Measurements from ENCODE around the gene PIK3C2B. TPM values are rescaled to one million over a fixed set of nuclear protein-coding genes. Genes with fewer than 3 reads are reported as not detected.

PIK3C2B gene
- total and polyA plus RNA-seq, 2 donors (not counting 1 experiment from before 2014, with no cell fraction given): 90.3 to 142 TPM

DNA sequence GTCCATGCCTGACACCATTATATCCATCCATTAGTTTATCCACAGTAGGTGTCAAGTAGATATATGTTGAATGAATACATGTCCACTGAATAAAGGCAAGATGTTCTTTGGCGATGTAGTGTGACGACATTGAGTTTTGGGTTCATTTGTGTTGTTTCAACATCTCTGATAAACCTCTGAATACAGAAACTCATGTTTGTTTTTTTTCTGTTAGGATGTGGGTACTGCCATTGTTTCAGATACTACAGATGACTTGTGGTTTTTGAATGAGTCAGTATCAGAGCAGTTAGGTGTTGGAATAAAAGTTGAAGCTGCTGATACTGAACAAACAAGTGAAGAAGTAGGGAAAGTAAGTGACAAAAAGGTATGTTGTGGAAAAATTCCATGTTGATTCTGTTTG is 49.7 kb upstream of the PIK3C2B start:
- peak overlapping the region in 1 of 2 donors; percentile 72 for H3K27ac ChIP-seq (ENCODE audit: low read length in 2 of 2)
- no peaks in the 10 kb centered on the region for H3K27me3 ChIP-seq (replicated peaks in 1 of 4; ENCODE audit: control extremely low read depth in 1 of 4, control insufficient read depth in 3 of 4, insufficient read depth in 4 of 4, low read length in 3 of 4)
- H3K36me3 ChIP-seq (replicated peaks in 1 of 2; ENCODE audit: control extremely low read depth in 1 of 2, control insufficient read depth in 1 of 2, extremely low read depth in 1 of 2, insufficient read depth in 2 of 2, low read length in 1 of 2): peaks cover 44 to 94% of the 10 kb centered on the region in 2 experiments
- peaks cover 4 to 6% of the 10 kb centered on the region in 2 donors for H3K4me1 ChIP-seq (ENCODE audit: control insufficient read depth in 2 of 2, insufficient read depth in 2 of 2, low read length in 2 of 2)
- Mint-ChIP-seq H3K4me3 (no peak overlapping the region), H3K27me3 (no peaks in the 10 kb centered on the region), H3K9me3 (ENCODE audit: insufficient read depth) (no peaks in the 10 kb centered on the region), H3K4me1 (peaks cover 24% of the 10 kb centered on the region), H3K27ac (peak overlapping the region; percentile 32)
- no peak overlapping the region for H3K4me3 ChIP-seq (ENCODE audit: control extremely low read depth in 1 of 5, extremely low read depth in 1 of 5, insufficient read depth in 1 of 5, low read depth in 2 of 5, low read length in 4 of 5)
- TF ChIP-seq EZH2 (IDR thresholded peaks at IDR 0.05; ENCODE audit: borderline replicate concordance, insufficient read depth, low read depth, low read length, poor library complexity, severe bottlenecking): no peak
- TF ChIP-seq, protein P1, sequence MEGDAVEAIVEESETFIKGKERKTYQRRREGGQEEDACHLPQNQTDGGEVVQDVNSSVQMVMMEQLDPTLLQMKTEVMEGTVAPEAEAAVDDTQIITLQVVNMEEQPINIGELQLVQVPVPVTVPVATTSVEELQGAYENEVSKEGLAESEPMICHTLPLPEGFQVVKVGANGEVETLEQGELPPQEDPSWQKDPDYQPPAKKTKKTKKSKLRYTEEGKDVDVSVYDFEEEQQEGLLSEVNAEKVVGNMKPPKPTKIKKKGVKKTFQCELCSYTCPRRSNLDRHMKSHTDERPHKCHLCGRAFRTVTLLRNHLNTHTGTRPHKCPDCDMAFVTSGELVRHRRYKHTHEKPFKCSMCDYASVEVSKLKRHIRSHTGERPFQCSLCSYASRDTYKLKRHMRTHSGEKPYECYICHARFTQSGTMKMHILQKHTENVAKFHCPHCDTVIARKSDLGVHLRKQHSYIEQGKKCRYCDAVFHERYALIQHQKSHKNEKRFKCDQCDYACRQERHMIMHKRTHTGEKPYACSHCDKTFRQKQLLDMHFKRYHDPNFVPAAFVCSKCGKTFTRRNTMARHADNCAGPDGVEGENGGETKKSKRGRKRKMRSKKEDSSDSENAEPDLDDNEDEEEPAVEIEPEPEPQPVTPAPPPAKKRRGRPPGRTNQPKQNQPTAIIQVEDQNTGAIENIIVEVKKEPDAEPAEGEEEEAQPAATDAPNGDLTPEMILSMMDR (IDR thresholded peaks at IDR 0.05): no peak
- ChIA-PET POLR2A (interaction anchor here (0.7 kb wide), 1 partner anchor 133 kb away, joined by 3 read pairs; no protein-coding TSS in a partner anchor), CTCF (interaction anchor here (0.7 to 3.1 kb wide), 4 partner anchors 38 to 263 kb away, joined by 3 to 12 read pairs (median 10); no protein-coding TSS in a partner anchor)
- ATAC-seq (ENCODE audit: low read depth): no peak
- H4K20me1 ChIP-seq (ENCODE audit: control insufficient read depth, insufficient read depth, low read length, poor library complexity, severe bottlenecking): peaks cover 52% of the 10 kb centered on the region
- no peak overlapping the region for H3K4me2 ChIP-seq (replicated peaks; ENCODE audit: low read depth, low read length, poor library complexity, severe bottlenecking)
- 80% methylated on average over 1 of the region's 2 CpGs for WGBS (ENCODE audit: insufficient coverage)
- DNase-seq: no peak
- intact Hi-C loops (cut with micrococcal nuclease): no loop called here
- no peak overlapping the region for H3K9ac ChIP-seq (ENCODE audit: low read length)
- H3K9me3 ChIP-seq (ENCODE audit: control extremely low read depth in 1 of 3, control insufficient read depth in 2 of 3, insufficient read depth in 1 of 3, low read length in 2 of 3): peaks cover 0 to 2% (median 0%) of the 10 kb centered on the region in 3 donors
- H2AFZ ChIP-seq (ENCODE audit: insufficient read depth, low read depth, low read length, poor library complexity, severe bottlenecking): no peak overlapping the region
- peaks cover 51% of the 10 kb centered on the region for H3K79me2 ChIP-seq (ENCODE audit: control insufficient read depth, insufficient read depth, low read length)

DNA sequence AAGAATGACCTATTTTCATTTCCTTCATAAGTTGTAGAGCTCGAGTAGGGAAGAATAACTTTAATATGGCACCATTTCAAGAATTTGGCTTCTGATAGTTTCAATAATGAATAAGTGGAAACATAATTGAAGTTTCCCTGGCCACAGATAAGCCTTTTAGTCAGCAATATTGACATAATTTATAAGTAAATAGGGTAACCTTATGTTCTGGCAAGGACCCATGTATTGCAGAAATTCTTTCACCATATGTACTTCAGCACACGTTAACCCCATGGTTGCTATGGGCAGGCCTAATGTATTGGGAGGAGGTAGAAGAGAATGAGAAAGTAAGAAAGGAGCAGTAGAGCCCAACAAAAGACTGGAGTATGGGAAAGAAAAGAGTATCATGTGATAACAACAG is 47.0 kb upstream of the PIK3C2B start:
- no peak overlapping the region for H3K27ac Mint-ChIP-seq
- ATAC-seq (ENCODE audit: low read depth) (no peak), DNase-seq (no peak)
- H3K4me1 ChIP-seq (ENCODE audit: control insufficient read depth in 2 of 2, insufficient read depth in 2 of 2, low read length in 2 of 2): peaks cover 4 to 6% of the 10 kb centered on the region in 2 donors
- TF ChIP-seq, protein P1 (IDR thresholded peaks at IDR 0.05): no peak
- no peak for TF ChIP-seq EZH2 (IDR thresholded peaks at IDR 0.05; ENCODE audit: borderline replicate concordance, insufficient read depth, low read depth, low read length, poor library complexity, severe bottlenecking)
- H3K4me3 ChIP-seq (ENCODE audit: control extremely low read depth in 1 of 5, extremely low read depth in 1 of 5, insufficient read depth in 1 of 5, low read depth in 2 of 5, low read length in 4 of 5): no peak overlapping the region
- WGBS (ENCODE audit: insufficient coverage): no CpG with 5 or more reads among the region's 2 CpGs
- H3K27me3 Mint-ChIP-seq: no peaks in the 10 kb centered on the region
- peaks cover 24% of the 10 kb centered on the region for H3K4me1 Mint-ChIP-seq
- peaks cover 67% of the 10 kb centered on the region for H3K79me2 ChIP-seq (ENCODE audit: control insufficient read depth, insufficient read depth, low read length)
- intact Hi-C loops (cut with micrococcal nuclease): no loop called here
- CTCF ChIA-PET: no interaction called here
- H3K27ac ChIP-seq (ENCODE audit: low read length in 2 of 2): no peak overlapping the region
- H3K36me3 ChIP-seq (replicated peaks in 1 of 2; ENCODE audit: control extremely low read depth in 1 of 2, control insufficient read depth in 1 of 2, extremely low read depth in 1 of 2, insufficient read depth in 2 of 2, low read length in 1 of 2): peaks cover 48 to 93% of the 10 kb centered on the region in 2 experiments
- no peak overlapping the region for H3K4me2 ChIP-seq (replicated peaks; ENCODE audit: low read depth, low read length, poor library complexity, severe bottlenecking)
- no peaks in the 10 kb centered on the region for H3K27me3 ChIP-seq (replicated peaks in 1 of 4; ENCODE audit: control extremely low read depth in 1 of 4, control insufficient read depth in 3 of 4, insufficient read depth in 4 of 4, low read length in 3 of 4)
- H3K9ac ChIP-seq (ENCODE audit: low read length): no peak overlapping the region
- H2AFZ ChIP-seq (ENCODE audit: insufficient read depth, low read depth, low read length, poor library complexity, severe bottlenecking): no peak overlapping the region
- H4K20me1 ChIP-seq (ENCODE audit: control insufficient read depth, insufficient read depth, low read length, poor library complexity, severe bottlenecking): peaks cover 67% of the 10 kb centered on the region
- no peaks in the 10 kb centered on the region for H3K9me3 Mint-ChIP-seq (ENCODE audit: insufficient read depth)
- H3K9me3 ChIP-seq (ENCODE audit: control extremely low read depth in 1 of 3, control insufficient read depth in 2 of 3, insufficient read depth in 1 of 3, low read length in 2 of 3): peaks cover 0 to 2% (median 0%) of the 10 kb centered on the region in 3 donors
- H3K4me3 Mint-ChIP-seq: no peak overlapping the region
- POLR2A ChIA-PET: interaction anchor here (0.8 kb wide), 1 partner anchor 28 kb away, joined by 3 read pairs; no protein-coding TSS in a partner anchor
